Nephron progenitor cell (in vitro differentiated cells): ENCODE data around the gene ZBTB34.
A peak's percentile ranks its signal among the peaks of the same experiment; 100 is the strongest.
"Not testable (repeated sequence)": the region's sequence is repeated elsewhere in the genome, so short reads cannot be mapped to it uniquely, and the experiment has no call there.

Source experiments
- DNase-seq: peaks from one replicate; pipeline ENCODE4 v3.0.0; 2021
- H3K27ac Mint-ChIP-seq: 2 replicates; pipeline ENCODE4 v1.8.0; 2021; ENCODE audit warnings: mild to moderate bottlenecking, moderate library complexity, mixed read lengths
- H3K27me3 Mint-ChIP-seq: 2 replicates; pipeline ENCODE4 v1.8.0; 2021; ENCODE audit warnings: mild to moderate bottlenecking, low read depth, mixed read lengths; ENCODE audit not compliant: poor library complexity
- H3K36me3 Mint-ChIP-seq: 2 replicates; pipeline ENCODE4 v1.8.0; 2021; ENCODE audit warnings: low read depth, mixed read lengths
- H3K4me1 Mint-ChIP-seq: 2 replicates; pipeline ENCODE4 v1.8.0; 2021; ENCODE audit warnings: mixed read lengths
- H3K4me3 Mint-ChIP-seq: 2 replicates; pipeline ENCODE4 v1.8.0; 2021; ENCODE audit warnings: mild to moderate bottlenecking, moderate library complexity, mixed read lengths
- H3K9me3 Mint-ChIP-seq: 2 replicates; pipeline ENCODE4 v1.8.0; 2021; ENCODE audit warnings: mild to moderate bottlenecking, moderate library complexity, mixed read lengths
- TF ChIP-seq, protein P1 (sequence below): fragments of 200-600 bp; sonication (generic); IDR thresholded peaks from 2 replicates; pipeline ENCODE4 v1.5.0; 2021; ENCODE audit warnings: antibody characterized with exemption

ZBTB34 gene, protein sequence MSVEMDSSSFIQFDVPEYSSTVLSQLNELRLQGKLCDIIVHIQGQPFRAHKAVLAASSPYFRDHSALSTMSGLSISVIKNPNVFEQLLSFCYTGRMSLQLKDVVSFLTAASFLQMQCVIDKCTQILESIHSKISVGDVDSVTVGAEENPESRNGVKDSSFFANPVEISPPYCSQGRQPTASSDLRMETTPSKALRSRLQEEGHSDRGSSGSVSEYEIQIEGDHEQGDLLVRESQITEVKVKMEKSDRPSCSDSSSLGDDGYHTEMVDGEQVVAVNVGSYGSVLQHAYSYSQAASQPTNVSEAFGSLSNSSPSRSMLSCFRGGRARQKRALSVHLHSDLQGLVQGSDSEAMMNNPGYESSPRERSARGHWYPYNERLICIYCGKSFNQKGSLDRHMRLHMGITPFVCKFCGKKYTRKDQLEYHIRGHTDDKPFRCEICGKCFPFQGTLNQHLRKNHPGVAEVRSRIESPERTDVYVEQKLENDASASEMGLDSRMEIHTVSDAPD

DNA sequence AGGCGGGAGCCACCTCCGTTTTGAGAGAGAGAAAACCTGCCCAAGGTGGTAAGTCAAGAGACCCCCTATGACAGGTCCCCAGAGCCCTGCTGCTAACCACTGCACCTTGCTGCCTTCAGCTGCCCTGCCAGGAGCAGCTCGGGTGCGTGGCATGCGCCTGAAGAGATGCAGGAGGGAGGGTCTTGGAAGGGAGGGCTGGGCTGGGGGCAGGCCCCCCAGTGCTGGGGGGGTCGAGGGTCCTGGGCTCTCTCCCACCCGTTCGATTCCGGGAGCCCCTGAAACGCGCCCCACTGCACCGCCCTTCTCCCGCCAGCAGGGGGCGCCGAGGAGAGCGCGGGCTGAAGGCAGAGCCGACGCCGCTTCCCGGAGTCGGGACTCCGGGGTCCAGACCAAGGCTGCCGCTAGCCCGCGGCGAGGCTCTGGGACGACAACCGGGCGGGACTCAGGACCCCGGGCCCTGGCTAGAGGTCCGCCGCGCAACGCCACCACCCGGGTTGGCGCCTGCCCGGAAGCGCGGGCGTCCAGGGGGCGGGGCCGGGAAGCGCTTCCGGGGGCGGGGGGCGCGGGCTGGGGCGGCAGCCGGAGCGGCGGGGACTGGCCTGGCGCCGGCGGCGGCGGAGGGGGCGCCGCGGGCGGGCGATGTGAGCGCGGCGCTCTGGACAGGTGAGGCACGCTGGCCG is at the start of gene ZBTB34:
ZBTB34 (plus strand) TSS at position 563 of the 680 bp plus-strand sequence. CDS start 18,761 bp downstream, outside the sequence.
- H3K27me3 Mint-ChIP-seq: peaks cover 45% of the 10 kb centered on the region

GRCh38 chr9:126813072-126813471 is 47.4 kb upstream of the ZBTB34 start:
- H3K4me1 Mint-ChIP-seq: peaks cover 1% of the 10 kb centered on the region
- H3K36me3 Mint-ChIP-seq: peaks cover 72% of the 10 kb centered on the region
- TF ChIP-seq, protein P1, sequence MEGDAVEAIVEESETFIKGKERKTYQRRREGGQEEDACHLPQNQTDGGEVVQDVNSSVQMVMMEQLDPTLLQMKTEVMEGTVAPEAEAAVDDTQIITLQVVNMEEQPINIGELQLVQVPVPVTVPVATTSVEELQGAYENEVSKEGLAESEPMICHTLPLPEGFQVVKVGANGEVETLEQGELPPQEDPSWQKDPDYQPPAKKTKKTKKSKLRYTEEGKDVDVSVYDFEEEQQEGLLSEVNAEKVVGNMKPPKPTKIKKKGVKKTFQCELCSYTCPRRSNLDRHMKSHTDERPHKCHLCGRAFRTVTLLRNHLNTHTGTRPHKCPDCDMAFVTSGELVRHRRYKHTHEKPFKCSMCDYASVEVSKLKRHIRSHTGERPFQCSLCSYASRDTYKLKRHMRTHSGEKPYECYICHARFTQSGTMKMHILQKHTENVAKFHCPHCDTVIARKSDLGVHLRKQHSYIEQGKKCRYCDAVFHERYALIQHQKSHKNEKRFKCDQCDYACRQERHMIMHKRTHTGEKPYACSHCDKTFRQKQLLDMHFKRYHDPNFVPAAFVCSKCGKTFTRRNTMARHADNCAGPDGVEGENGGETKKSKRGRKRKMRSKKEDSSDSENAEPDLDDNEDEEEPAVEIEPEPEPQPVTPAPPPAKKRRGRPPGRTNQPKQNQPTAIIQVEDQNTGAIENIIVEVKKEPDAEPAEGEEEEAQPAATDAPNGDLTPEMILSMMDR: no peak
- H3K27me3 Mint-ChIP-seq: no peaks in the 10 kb centered on the region
- H3K4me3 Mint-ChIP-seq: no peak overlapping the region
- no peak for DNase-seq
- peaks cover 50% of the 10 kb centered on the region for H3K9me3 Mint-ChIP-seq
- no peak overlapping the region for H3K27ac Mint-ChIP-seq

More for the DNA sequence above, at the start of gene ZBTB34:
- TF ChIP-seq, protein P1: peak; percentile 100
- Mint-ChIP-seq H3K9me3 (no peaks in the 10 kb centered on the region), H3K27ac (peak within 1 kb of the TSS; percentile 51), H3K4me3 (peak within 1 kb of the TSS; percentile 87), H3K36me3 (peaks cover 2% of the 10 kb centered on the region), H3K4me1 (peaks cover 31% of the 10 kb centered on the region)
- peak; percentile 84 for DNase-seq

DNA sequence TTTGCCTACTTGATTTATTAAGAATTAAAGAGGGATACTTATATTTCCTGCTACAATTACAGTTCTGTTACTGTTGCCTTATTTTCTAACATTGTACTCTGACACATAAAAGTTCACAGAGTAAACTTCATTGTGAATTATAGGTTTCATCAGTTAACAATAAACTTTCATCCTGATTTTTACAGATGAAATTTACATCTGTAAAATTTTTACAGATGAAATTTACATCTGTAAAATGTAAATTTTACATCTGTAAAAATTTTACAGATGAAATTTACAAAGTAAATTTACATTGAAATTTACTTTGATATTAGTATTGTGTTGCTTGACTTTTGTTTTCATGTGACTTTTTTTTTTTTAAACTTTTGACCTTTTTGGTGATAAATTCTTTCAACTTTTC is 46.3 kb upstream of the ZBTB34 start:
- Mint-ChIP-seq H3K4me3 (no peak overlapping the region), H3K9me3 (peaks cover 61% of the 10 kb centered on the region), H3K27me3 (no peaks in the 10 kb centered on the region), H3K36me3 (peaks cover 82% of the 10 kb centered on the region), H3K4me1 (no peaks in the 10 kb centered on the region), H3K27ac (no peak overlapping the region)
- DNase-seq: no peak
- TF ChIP-seq, protein P1: no peak

GRCh38 chr9:126817615-126818014 is 42.8 kb upstream of the ZBTB34 start:
- Mint-ChIP-seq H3K9me3 (peaks cover 83% of the 10 kb centered on the region), H3K36me3 (peaks cover 99% of the 10 kb centered on the region)
- not testable (repeated sequence) for H3K27me3 Mint-ChIP-seq, H3K27ac Mint-ChIP-seq, H3K4me3 Mint-ChIP-seq, H3K4me1 Mint-ChIP-seq, DNase-seq

- H3K27ac Mint-ChIP-seq: no peak overlapping the region
- H3K4me1 Mint-ChIP-seq: no peaks in the 10 kb centered on the region
- H3K4me3 Mint-ChIP-seq: no peak overlapping the region
- TF ChIP-seq, protein P1: no peak
- H3K36me3 Mint-ChIP-seq: peaks cover 99% of the 10 kb centered on the region
- H3K9me3 Mint-ChIP-seq: peaks cover 78% of the 10 kb centered on the region
- DNase-seq: no peak
- H3K27me3 Mint-ChIP-seq: no peaks in the 10 kb centered on the region
These were observed 42.0 kb upstream of the ZBTB34 start for GRCh38 chr9:126818482-126818881.

DNA sequence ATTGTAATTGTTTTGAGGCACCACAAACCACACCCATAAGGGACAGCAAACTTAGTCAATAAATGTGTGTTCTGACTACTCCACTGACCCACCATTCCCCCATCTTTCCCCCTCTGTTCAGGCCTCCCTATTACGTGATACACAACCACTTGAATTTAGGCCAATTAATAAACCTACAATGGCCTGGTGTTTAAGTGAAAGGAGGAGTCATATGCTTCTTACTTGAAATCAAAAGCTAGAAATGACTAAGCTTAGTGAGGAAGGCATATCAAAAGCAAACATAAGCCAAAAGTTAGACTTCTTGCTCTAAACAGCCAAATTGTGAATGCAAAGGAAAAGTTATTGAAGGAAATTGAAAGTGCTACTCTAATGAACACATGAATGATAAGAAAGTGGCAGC is 41.0 kb upstream of the ZBTB34 start:
- TF ChIP-seq, protein P1: no peak
- no peak for DNase-seq
- Mint-ChIP-seq H3K4me1 (no peaks in the 10 kb centered on the region), H3K27me3 (no peaks in the 10 kb centered on the region), H3K27ac (no peak overlapping the region), H3K36me3 (peaks cover 95% of the 10 kb centered on the region), H3K4me3 (no peak overlapping the region), H3K9me3 (peaks cover 68% of the 10 kb centered on the region)
